HK-2 (cell line): ENCODE data around the gene ABLIM1.
A peak's percentile ranks its signal among the peaks of the same experiment; 100 is the strongest.

ENCODE experiments used
- DNase-seq: peaks from one replicate; pipeline ENCODE4 v3.0.0-alpha.2; 2018; ENCODE audit not compliant: unreplicated experiment

The ABLIM1 gene

DNA sequence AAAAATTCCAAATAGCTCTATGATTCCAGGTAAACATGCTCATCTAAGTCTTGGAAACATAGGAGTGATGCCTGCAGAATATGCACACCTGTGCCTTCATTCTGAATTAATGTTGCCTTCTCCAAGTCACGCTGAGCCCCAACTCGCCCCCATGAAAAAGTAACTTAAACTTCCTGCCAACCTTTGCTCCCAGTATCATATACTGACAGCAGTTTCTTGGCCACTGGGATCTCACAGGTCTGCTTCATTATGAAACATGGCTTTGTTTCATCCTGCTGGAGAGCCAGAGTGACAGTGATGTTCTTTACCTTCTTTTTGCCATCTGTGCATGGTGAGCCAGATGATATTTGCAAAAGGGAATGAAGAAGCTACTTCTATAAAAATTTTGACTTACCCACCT, 34.9 kb downstream of the ABLIM1 start:
- no peak for DNase-seq

DNA sequence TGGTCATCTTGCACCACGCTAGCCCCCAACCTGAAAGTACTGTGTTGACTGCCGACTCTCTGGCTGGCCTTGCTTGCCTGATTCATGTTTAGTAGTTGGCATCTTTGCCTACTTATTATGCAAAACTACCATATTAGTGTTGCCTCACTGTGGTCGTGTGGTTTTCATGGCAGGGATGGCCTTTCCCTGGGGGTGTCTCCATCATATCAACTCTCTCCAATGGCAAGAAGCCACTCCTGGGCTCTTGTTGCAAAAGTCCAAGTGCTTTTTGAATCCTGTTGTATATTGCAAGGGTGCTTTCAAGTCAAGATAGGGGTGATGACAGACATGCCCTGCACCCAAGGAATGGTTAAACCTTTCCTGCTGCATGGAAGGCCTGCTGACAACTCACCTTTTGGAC, 39.4 kb downstream of the ABLIM1 start:
- DNase-seq = no peak

DNA sequence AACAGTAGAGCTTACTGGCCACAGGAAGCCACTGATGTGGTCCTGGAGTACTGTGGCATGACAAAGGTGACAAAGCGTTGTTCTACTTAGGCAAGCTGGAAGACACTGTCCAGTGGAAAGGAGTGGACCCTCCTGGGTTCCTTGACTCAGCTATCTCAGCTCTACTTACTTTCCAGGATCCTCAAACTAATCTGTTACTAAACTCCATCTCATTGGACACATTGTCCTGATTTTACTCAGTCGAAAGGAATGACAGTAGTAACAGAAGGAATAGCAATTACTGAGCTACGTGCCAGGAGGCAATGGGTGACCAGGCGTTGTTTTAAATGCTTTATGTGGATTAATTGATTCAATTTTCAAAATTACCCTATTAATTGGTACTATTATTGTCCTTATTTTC, 41.6 kb downstream of the ABLIM1 start:
- DNase-seq = no peak

DNA sequence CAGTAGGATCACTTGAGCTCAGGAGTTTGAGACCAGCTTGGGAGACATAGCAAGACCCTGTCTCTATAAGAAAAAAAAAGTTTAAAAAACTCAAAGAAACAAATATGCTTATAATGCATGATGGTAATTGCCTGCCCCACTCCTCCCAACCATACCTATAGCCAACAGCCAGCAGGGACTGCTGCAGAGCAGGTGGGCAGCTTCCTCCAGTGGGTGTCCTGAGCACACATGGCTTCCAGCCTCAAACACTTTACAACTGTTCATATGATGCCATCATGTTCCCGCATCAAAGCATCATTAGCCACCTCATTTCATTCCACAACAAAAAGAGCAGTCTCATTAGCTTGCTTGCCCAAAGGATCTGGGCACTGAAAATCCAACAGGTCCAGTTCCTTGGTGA, 42.0 kb downstream of the ABLIM1 start:
- no peak for DNase-seq

DNA sequence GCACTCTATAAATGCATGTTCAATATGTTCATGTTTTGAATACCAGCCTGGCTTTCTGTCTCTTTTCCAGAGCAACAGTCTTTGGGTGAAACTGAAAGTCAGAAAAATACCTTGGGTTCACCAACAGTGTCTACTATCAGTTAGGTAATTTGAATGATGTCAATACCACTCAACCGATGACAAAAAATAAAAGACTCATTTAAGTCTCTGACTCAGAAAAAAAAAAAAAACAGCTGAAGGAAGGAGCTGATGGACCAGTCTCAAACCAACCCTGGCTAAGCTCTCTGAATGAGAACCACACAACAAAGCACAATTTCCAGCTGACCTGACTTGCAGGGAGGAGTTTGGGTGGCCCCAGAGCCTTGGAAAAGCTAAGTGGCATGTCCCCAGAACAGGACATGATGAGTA, 42.5 kb downstream of the ABLIM1 start:
- no peak for DNase-seq

DNA sequence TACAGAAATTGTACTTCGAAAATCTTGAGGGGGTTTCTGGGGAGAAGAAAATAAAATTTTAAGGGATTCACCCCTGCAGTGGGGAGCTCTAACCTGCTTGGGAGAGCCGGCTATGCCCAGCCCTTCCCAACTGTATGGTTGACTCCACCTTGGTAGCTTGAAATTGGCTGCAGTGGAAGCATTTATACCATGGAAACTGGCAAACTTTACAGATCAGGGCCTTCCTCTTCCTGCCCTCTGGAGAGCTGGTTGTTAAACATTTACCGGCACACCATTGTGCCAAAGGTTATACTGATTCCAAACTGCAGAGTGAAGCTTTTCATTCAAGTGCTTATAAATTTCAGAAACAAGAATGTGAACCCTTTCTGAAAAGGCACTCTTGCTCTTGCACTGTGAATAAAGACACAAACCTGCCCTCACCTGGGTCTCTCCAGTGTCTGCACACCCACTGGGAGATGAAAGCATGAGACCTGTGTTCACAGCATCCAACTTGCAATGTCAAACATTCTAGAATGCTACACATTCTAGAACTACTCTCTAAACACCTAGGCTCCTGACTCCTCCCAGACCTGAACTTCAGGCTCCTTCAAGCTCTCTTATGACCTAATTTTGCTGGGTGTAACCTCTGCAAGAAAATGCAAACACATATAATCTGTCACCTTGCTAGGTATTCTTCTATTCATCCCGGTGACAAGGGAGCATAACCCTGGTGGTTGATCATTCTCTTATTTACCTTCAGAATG, 44.7 kb downstream of the ABLIM1 start:
- peak; percentile 48 for DNase-seq

DNA sequence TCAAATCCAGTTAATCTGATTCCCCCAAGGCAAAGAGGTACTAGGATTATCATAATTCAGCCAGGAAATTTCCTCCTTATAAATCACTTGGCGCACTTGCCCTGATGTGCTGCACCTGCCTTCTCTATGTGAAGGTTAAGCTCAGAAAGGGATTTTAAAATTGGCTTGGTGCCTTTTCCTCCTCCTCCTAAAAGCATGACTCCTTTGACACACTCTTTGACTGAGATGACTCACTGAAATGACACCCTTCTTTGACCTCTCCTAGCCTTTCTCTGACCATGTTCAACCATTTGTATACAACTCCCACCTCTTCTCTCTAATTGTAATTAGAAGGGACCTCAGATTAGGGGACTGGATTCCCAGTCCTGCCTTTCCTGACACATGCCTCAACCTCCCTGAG, 46.5 kb downstream of the ABLIM1 start:
- no peak for DNase-seq

DNA sequence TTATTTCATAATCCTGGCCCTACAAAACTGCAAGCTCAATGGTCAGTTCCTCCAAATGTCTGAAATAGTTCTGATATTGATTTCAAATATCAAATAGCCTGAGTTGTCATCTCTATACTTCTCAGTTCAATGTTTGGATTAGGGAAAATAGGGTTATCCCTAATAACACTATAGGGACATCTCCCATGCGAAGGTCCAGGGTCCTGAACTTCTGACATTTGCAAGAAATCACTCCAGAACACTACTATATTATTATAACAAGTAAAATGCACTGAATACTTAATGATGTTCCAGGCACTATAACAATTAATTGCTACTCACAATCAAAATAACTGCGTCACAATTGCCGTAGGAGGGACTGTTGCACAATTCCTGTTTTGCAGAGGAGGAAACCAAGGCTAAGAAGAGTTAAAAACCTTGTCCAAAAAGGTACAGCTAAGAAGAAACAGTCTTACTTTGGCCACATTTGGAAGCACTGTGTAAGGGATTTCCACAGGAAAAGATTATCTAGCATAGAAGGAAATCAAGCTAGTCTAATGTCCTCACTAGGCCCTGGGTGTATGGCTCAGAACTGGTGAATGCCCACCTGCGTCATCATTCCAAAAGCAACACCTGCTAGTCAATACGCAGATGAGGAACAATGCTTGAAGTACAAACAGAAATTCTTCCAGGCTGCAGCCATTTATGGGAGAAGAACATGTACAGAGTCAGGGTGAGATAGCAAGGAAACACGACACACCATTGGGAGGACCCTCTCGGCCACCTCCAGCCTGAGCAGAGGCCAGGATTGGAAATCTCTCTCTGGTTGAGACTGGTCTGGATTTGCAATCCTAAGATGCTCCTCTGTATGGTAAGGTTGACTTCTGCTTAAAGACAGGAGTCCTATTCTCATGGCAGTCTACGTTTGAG, 48.3 kb downstream of the ABLIM1 start:
- no peak for DNase-seq

DNA sequence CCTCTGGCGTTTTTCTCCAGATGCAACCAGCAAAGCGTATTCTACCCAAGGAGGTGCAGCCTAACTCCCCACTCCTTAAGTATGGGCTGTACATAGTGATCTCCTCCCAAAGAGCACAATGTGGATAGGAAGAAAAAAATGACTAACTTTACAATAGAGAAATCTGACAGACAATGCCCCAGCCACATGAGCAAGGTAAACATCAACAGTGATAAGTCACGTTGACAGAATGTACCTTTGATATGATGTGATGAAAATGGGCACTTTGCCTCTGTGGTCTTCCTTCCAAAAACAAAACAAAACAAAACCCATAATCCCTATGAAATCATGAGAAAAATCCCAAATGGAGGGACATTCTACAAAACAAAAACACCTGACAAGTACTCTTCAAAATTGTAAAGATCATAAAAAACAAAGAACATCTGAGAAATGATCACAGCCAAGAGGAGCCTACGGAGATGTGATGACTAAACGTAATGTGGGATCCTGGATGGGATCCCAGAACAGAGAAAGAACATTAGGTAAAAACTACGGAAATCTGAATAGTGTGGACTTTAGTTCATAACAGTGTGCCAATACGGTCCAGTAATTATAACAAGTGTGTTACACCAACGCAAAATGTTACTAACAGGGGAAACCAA, 50.6 kb downstream of the ABLIM1 start:
- no peak for DNase-seq

DNA sequence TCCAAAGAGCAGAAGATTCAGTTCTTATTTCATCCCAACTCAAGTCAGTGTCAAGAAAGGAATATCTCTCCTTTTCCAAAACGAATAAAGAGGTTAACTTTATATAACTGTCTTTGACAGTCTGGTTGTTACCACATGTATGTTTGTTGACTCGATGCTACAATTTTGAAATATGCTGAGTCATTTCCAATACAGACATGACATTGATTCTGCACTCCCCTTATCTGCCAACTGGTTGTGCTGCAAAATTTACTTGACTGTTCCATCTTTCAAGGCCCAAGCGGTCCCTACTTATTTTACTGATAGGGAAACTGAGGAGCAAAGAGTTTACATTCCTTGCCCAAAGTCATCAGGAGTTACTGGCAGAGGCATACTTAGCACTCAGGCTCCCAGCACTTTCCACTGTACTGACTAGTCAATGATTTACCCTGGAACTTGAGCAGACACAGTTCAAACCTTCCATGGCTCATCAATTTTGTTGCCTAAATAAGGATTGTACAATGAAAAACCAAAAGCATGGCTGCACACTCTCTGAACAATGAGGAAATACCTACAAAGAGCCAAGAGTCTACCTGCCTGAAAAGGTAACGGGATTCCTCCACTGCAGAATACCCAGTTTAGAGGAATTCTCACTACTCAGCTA, 52.8 kb downstream of the ABLIM1 start:
- DNase-seq = peak; percentile 32

DNA sequence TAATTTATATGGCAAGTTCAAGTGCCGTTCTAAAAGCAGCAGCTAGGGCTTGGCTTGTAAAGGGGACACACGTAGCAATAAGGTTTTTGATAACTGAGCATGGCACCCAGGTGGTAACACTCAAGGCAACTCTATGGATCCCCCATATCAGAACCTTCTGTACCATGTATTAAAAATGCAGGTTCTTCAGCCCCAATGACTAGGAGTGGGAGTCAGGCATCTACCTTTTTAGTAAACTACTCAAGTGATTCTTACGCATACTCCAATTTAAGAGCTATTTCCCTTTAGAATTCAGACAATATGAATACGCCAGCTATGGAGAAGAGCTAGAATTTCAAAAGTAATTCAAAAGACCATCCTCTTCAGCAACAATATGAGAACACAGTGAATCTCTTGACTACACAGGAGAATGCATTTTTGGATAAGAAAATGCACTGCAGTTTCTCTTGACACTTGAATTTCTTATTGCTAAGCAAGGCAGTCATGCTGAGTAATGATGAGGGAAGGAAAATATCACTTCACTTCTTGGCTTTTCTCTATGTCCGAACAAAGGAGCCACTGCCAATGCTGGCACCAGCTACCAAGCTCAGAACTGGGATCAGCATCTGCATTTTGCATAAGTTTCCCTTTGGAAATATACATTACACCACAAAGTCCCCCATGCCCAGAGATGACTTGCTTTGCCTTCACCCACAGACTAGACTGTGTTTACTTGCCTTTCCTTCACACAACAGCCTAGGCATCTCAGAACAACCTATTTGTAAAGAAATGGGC, 53.5 kb downstream of the ABLIM1 start:
- DNase-seq = no peak

DNA sequence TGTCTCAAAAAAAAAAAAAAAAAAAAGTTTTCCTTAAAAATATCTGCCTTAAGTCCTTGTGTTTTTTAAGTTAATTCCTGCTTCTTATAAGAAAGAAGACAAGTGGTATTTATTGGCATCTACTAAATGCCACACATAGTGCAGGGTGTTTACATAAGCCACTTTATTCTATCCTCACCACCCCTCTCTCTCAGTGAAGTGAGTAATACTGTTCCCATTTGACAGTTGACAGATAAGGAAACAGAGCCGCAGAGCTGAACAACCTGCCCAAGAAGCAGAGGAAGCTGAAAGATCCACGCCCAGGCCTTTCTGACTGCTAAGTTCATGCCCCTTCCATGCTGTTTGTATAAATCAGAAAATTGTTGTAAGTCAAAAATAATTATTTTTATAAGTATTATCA, 54.1 kb downstream of the ABLIM1 start:
- DNase-seq = no peak

DNA sequence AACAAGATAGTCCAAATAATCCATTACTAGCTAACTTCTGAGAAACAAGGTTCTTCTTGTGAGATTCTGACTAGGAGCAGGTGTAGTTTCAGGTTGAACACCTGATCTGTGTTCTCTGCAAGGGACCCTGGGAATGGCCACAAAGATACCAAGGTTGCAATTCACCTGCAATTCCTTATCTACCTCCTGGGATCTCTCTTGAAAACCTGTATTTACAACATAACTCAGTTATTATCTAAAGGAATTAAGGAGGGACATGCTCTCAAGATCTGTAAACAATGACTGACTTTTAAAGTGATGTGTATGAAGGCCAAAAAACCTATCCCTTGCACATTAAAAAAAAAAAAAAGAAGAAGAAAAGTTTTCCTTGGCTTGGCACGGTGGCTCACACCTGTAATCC, 54.8 kb downstream of the ABLIM1 start:
- no peak for DNase-seq

DNA sequence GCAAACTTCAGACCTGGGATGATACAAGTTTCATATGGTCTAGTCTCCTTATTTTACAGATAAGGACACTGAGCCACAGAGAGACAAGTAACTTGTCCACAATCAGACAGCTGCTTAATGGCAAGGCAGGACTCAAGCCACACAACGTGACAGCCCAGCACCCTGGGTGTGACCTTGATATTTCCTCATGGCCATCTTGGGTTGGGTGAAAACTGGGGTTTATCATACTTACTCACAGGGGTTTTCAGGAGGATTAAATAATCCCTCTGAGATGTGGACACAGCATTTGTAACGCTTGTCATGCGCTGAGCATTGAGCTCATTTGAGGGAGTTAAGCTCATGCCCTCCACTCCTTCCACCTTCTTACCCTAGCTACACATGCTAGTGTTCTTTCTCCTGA, 58.0 kb downstream of the ABLIM1 start:
- DNase-seq = no peak

DNA sequence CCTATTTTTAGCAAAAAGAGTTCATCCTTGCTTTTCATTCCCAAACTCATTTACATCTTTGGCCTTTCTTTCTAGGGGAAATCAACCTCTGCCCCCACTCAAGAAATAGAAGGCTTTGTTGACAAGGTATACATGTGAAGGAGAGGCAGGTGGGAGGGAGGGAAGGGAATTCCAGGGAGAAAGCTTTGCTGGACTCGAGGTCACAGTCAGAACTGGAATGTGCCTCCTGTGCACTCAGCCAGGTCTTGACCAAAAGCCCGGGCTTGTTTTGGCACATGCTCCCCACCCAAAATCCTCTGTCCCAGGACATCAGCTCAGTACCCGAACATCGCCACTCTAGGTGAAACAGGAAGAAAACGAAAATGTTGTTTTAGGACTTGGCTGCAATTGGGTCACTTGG, 61.3 kb downstream of the ABLIM1 start:
- no peak for DNase-seq

DNA sequence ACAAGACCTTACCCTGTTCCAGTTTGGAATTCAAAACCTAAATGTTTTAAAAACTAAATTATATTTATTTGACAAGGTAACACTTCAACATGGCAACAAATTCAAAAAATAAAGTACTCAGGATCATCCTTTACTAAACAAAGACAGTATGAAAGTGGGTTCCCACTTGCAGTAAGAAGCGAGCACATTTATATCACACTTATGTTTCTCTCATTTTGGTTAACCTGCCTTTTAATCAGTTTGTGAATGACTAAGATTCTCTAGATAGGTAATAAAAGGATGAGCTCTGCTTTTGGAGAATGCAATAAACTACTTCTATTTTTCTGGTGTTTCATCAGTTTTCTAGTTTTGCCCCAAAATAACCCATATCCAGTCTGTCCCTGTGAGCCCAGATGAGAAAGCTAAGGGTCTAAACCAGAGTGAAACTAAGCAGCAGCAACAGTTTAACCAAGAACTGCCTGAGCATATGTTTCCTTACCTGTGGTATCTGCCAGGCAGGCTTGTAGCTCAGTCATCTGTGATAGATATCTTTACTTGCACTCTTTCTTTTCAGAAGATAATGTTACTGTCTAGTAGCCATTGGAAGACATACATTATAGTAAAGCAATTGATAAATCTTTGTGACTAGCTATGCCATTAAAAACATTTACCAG, 64.1 kb downstream of the ABLIM1 start:
- no peak for DNase-seq

DNA sequence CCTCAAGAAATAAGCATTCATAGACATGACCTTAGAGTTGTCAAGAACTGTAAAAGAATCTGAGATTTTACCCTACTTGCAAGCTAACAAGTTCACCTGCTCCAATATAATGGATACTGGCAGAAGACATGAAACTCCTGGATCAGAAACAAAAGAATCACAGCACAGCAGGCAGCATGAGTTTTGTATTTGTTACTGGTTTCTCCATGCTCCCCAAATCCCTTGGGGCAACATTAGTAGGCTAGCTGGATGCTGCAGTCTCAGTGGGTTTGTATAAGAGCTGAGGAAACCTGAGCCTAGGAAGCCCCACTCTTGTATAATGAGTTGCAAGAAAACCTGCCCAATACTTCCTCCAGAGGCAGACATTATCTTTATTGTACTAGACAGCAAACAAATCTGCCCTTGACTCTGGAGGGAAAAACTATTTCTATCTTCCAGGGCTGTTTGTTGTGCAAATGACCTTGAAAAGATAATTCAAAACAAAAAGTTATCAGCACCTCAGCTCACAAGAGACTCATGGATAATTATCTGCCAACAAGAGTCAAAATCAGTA, 64.8 kb downstream of the ABLIM1 start:
- no peak for DNase-seq

DNA sequence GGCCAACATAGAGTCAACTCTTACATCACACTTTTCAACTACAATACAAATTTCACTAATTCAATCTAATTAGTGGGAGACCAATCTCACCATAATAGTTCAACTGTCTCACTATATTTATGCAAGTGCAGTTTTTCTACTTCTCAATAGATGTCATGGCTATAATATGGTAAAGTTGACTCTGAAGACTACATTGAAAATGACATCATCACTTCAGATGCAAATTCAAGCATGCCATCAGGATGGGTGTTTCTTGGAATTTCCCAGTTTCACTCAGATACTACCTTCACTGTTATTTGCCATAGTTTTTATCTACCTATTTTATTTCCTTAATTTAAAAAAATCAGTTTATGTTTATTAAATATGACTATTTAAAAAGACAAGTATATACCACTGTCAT, 67.1 kb downstream of the ABLIM1 start:
- no peak for DNase-seq

DNA sequence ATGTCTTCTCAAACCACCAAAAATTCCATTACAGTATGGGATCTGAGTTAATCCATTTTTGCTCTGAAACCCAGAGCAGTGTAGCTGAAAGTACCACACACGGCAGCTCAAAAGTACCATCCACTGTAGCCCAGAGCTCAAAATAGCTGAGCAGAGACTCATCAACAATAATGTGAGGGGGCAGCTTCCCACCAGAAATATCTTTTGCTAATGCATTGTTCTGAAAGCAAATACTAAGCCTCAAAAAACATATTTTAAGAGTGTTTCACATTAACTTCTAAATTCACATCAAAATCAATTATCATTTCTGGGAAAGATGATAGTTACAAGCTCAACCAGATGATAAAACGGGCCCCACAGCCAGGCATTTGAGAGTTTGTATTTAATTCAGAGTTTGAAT, 73.7 kb downstream of the ABLIM1 start:
- no peak for DNase-seq

DNA sequence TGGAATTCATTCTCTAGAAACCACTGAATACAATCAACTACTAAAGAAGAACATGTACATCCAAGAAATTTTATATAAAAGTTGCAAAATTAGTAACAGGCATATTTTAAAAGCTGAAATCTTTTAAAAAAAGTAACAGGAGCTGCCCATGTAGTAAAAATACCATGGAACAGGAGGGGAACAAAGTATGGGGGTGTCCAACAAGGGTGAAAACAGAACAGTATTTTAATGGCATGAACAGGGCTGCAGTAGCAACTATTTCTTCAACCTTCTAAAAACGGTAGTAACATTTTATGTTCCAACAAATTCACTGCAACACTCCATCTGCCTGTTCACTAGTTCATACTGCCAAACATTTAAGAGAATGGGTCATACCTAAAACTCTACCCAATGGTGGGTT, 77.0 kb downstream of the ABLIM1 start:
- no peak for DNase-seq

DNA sequence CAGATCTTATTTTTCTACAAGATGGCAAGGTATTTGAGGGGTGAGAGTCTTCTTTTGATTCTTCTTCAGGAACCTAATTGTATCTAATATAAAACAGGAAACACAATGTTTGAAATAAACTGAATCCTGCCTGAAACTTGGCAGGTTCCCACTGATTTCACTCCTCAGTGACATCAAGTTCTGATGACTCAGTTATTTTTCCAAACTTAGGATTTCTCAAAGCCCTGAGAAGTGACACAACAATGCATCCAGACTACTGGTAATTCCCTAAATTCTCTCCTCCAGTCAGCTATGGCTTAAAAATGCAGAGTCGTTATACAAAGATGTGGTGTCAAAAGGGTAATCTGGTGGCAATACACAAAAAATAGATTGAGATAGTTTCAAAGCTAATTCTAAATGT, 80.9 kb downstream of the ABLIM1 start:
- DNase-seq = no peak
